NB4 (cell line): ENCODE data around the gene FAM184A.
A peak's percentile ranks its signal among the peaks of the same experiment; 100 is the strongest.

Experiments used
- DNase-seq: peaks from one replicate; pipeline ENCODE4 v3.0.0; 2010; ENCODE audit warnings: low read depth
- H3K4me3 ChIP-seq: one replicate; pipeline ENCODE4 v1.5.1; 2011; ENCODE audit warnings: mild to moderate bottlenecking, low read depth, low read length, moderate library complexity
- MYC ChIP-seq: IDR thresholded peaks from 2 replicates; pipeline ENCODE4 v1.6.1; 2011; ENCODE audit warnings: low read depth, low read length
- POLR2A ChIP-seq: IDR thresholded peaks from 2 replicates; pipeline ENCODE4 v1.6.1; 2011; ENCODE audit warnings: mild to moderate bottlenecking; ENCODE audit not compliant: insufficient read length; ENCODE audit errors: extremely low read depth
- TF ChIP-seq, protein P1 (sequence below): IDR thresholded peaks from 2 replicates; pipeline ENCODE4 v1.6.1; 2011; ENCODE audit warnings: low read depth, low read length
- TF ChIP-seq, protein P2 (sequence below): IDR thresholded peaks from one replicate; pipeline ENCODE4 v1.5.1; 2012; ENCODE audit warnings: low read depth, low read length

FAM184A gene, protein sequence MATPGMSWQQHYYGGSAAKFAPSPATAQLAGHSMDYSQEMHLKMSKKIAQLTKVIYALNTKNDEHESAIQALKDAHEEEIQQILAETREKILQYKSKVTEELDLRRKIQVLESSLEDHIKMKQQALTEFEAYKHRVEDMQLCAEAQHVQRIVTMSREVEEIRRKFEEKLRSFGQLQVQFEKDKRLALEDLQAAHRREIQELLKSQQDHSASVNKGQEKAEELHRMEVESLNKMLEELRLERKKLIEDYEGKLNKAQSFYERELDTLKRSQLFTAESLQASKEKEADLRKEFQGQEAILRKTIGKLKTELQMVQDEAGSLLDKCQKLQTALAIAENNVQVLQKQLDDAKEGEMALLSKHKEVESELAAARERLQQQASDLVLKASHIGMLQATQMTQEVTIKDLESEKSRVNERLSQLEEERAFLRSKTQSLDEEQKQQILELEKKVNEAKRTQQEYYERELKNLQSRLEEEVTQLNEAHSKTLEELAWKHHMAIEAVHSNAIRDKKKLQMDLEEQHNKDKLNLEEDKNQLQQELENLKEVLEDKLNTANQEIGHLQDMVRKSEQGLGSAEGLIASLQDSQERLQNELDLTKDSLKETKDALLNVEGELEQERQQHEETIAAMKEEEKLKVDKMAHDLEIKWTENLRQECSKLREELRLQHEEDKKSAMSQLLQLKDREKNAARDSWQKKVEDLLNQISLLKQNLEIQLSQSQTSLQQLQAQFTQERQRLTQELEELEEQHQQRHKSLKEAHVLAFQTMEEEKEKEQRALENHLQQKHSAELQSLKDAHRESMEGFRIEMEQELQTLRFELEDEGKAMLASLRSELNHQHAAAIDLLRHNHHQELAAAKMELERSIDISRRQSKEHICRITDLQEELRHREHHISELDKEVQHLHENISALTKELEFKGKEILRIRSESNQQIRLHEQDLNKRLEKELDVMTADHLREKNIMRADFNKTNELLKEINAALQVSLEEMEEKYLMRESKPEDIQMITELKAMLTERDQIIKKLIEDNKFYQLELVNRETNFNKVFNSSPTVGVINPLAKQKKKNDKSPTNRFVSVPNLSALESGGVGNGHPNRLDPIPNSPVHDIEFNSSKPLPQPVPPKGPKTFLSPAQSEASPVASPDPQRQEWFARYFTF

DNA sequence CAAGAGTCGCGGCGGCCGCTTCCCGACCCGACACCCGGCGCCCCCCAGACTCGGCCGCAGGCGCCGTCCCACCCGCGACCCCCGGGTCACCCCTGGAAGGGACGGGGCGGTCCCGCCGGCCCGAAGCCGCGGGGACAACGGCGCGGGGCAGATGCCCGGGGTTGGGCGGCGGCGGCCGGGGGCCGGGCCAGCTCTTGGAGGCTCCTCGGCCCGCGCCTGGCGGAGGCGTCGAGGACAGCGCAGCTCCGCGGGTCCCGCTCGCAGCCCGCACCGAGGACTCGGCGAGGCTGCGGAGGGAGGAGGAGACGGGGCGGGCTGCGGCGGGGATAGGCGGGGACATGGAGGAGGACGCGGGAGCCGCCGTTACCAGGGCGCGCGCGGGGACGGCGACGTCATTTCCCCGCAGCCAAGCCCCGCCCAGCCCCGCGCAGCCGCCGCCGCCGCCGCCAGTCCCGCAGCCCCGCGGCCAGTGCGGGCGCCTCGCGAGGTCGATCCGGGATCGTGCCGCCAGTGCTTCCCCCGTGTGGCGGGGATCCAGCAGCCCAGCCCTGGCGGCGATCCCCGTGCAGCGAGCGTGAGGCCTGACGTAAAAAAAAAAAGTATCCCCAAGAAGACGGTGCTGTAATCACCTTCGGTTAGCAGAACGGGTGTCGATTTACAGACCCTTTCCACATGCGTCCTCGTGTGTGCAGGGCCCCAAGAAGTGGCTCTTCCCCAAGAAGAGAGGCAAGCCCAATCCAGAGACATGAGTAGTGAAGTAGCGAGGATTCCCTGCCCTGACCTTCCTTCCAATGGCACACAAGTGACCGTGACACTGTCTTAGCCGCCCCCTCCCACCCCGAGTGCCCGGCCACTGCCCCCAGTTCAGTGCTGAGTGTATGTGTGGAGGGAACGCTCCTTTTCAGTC, at the start of gene FAM184A:
TSS of gene FAM184A (minus strand) at position 289 of the 907 bp plus-strand sequence. CDS start 365 bp downstream, outside the sequence.
- TF ChIP-seq, protein P1, sequence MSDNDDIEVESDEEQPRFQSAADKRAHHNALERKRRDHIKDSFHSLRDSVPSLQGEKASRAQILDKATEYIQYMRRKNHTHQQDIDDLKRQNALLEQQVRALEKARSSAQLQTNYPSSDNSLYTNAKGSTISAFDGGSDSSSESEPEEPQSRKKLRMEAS = no peak
- no peak for TF ChIP-seq POLR2A
- no peak for TF ChIP-seq MYC
- TF ChIP-seq, protein P2, sequence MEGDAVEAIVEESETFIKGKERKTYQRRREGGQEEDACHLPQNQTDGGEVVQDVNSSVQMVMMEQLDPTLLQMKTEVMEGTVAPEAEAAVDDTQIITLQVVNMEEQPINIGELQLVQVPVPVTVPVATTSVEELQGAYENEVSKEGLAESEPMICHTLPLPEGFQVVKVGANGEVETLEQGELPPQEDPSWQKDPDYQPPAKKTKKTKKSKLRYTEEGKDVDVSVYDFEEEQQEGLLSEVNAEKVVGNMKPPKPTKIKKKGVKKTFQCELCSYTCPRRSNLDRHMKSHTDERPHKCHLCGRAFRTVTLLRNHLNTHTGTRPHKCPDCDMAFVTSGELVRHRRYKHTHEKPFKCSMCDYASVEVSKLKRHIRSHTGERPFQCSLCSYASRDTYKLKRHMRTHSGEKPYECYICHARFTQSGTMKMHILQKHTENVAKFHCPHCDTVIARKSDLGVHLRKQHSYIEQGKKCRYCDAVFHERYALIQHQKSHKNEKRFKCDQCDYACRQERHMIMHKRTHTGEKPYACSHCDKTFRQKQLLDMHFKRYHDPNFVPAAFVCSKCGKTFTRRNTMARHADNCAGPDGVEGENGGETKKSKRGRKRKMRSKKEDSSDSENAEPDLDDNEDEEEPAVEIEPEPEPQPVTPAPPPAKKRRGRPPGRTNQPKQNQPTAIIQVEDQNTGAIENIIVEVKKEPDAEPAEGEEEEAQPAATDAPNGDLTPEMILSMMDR = no peak
- no peak within 1 kb of the TSS for H3K4me3 ChIP-seq
- DNase-seq = peak; percentile 35

DNA sequence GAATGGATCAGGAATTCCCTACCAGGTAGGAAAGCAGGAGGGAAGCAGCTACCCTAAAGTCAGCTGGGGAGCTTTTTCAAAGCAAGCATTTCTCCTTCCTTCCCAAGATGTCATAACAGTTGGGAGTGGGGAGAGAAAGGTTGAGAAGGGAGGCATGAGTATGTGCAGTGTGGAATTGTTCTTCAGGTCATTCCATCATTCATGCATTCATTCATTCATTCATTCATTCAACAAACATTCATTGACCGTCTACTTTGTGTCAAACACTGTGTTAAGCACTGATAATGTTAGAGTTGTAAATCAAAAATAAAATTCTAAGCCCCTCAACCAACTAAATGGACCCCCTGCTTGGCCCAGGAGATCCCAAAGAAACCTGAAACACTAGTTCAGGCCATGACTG, 49.2 kb upstream of the FAM184A start:
- no peak overlapping the region for H3K4me3 ChIP-seq
- TF ChIP-seq, protein P1 = no peak
- TF ChIP-seq POLR2A (no peak), MYC (no peak)
- TF ChIP-seq, protein P2 = no peak
- no peak for DNase-seq

DNA sequence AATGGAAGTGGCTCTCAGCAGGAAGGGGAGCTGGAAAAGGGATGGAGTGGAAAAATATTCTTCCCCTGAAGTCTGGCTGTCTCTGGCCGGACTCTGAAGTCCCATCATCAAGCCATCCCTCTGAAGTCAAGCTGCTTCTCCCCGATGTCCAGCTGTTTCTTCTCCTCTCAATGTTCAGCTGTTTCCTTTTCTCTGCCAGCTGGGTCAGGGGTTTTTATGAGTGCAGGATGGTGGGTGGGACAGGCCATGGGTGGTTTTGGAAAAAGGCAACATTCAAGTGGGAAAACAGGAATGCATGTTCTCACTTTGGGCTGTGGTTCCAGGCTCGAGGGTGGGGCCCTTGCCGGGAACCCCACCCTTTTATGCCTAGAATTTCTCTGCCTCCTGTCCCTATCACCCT, 48.4 kb upstream of the FAM184A start:
- TF ChIP-seq, protein P1 = no peak
- TF ChIP-seq, protein P2 = no peak
- no peak for TF ChIP-seq POLR2A
- TF ChIP-seq MYC = no peak

DNA sequence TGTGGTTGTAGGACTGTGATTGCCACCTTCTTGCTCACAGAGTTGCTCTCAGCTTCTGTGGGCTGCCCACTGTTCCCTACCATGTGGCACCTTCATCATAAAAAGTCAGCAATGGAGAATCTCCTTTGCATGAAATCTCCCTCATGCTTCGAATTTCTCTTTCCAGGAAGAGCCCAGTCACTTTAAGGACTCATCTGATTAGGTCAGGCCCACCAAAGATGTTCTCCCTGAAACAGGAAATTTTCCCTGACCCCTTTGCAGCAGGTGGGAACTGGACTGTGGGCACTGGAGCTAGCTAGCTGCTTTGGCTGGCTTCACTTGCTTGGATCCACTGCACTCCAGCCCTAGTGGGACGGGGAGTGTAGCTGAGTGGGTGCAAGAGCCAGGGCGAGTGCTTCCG, 47.7 kb upstream of the FAM184A start:
- no peak overlapping the region for H3K4me3 ChIP-seq
- TF ChIP-seq, protein P1 = no peak
- TF ChIP-seq POLR2A = no peak
- TF ChIP-seq MYC = no peak
- no peak for DNase-seq

More for the DNA sequence above, 48.4 kb upstream of the FAM184A start:
- no peak for DNase-seq
- H3K4me3 ChIP-seq = no peak overlapping the region

DNA sequence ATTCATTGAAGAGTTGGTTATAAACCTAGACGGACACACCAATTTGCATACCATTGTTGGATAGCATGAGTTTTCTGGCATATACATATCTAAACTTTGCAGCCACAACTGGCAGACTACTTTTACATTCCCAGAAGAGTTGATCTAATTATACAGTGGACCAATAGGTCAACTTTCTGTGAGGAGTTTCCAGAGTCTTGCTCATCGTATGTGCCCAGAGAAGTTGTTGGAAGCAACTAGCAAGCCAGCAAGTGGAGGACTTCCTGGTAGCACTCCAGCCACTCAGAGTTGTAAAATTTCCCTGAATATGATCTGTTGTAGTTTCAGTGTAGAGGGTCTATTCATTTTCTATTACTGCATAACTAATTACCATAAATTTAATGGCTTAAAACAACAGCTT, 47.1 kb upstream of the FAM184A start:
- DNase-seq = no peak
- TF ChIP-seq, protein P2 = no peak
- TF ChIP-seq, protein P1 = no peak
- TF ChIP-seq POLR2A (no peak), MYC (no peak)
- H3K4me3 ChIP-seq = no peak overlapping the region
